PFSK-1 (cell line): ENCODE results near the gene CTU2.

Experiments used
- POLR2AphosphoS5 ChIP-seq: IDR thresholded peaks from 2 replicates; pipeline ENCODE4 v1.6.1; 2012; ENCODE audit warnings: low read depth, mild to moderate bottlenecking, control low read depth, low read length, moderate library complexity
- REST ChIP-seq, 2 experiments: IDR thresholded peaks; 2 replicates each; pipeline versions ENCODE4 v1.6.1 to v1.8.0; 2011 to 2012; ENCODE audit warnings: low read depth in 2 of 2, low read length in 2 of 2, control low read depth in 1 of 2, inconsistent platforms in 1 of 2, mild to moderate bottlenecking in 1 of 2, moderate library complexity in 1 of 2; ENCODE audit not compliant: insufficient read depth in 1 of 2
- TAF1 ChIP-seq: IDR thresholded peaks from 2 replicates; pipeline ENCODE4 v1.6.1; 2012; ENCODE audit warnings: low read length, control low read depth, borderline replicate concordance; ENCODE audit not compliant: insufficient read depth

GRCh38 chr16:88705076-88705684 is 1.1 kb upstream of the CTU2 start:
- TF ChIP-seq POLR2AphosphoS5: no peak
- no peak for TF ChIP-seq REST (IDR thresholded peaks at IDR 0.05; ENCODE audit: insufficient read depth in 1 of 2, low read depth in 2 of 2, low read length in 2 of 2)
- no peak for TF ChIP-seq TAF1
